Esophagus squamous epithelium (tissue), 5 donors: ENCODE results near the gene ELP2. TPM values are rescaled to one million over a fixed set of nuclear protein-coding genes. Genes with fewer than 3 reads are reported as not detected.

Source experiments
- DNase-seq: peaks from one replicate; lab custom pipeline; 2025; lab: John Stamatoyannopoulos, UW
- H3K27ac ChIP-seq, 4 donors: fragments of 200-600 bp; sonication (generic); one replicate each; pipeline ENCODE4 v1.5.1; 2016 to 2019; ENCODE audit warnings: mild to moderate bottlenecking in 1 of 4
- H3K27me3 ChIP-seq, 4 donors: fragments of 200-600 bp; sonication (generic); 1 replicate in 3 of 4; 2 replicates in 1 of 4; pipeline versions ENCODE4 v1.5.1 to v1.6.0; 2017 to 2021; ENCODE audit warnings: antibody characterized with exemption in 1 of 4
- H3K36me3 ChIP-seq, 3 donors: fragments of 200-600 bp; sonication (generic); one replicate each; pipeline ENCODE4 v1.5.1; 2016 to 2019
- H3K4me1 ChIP-seq, 3 donors: fragments of 200-600 bp; sonication (generic); one replicate each; pipeline ENCODE4 v1.5.1; 2017 to 2019
- H3K4me3 ChIP-seq, 4 donors: fragments of 200-600 bp; sonication (generic); 1 replicate in 3 of 4; 2 replicates in 1 of 4; pipeline ENCODE4 v1.5.1; 2016 to 2019; ENCODE audit warnings: mild to moderate bottlenecking in 2 of 4, moderate library complexity in 1 of 4
- H3K9me3 ChIP-seq, 3 donors: fragments of 200-600 bp; sonication (generic); one replicate each; pipeline ENCODE4 v1.5.1; 2016 to 2019
- POLR2A ChIP-seq, 4 donors: fragments of 450-650 bp; IDR thresholded peaks; one replicate each; pipeline ENCODE4 v1.6.1; 2017; ENCODE audit warnings: antibody characterized with exemption in 4 of 4, mild to moderate bottlenecking in 4 of 4, moderate library complexity in 3 of 4
- WGBS, 2 donors: methylation state at CpG; one replicate each; pipeline ENCODE4 v1.1.5; 2018; 5-methylcytosine and 5-hydroxymethylcytosine counted together
- intact Hi-C: fragments of 100-400 bp; cut with DNase I; formaldehyde crosslinking; loops from one replicate; pipeline ENCODE4 v1.15.0; 2022
- total RNA-seq, 4 donors: library from RNA; depleted of rRNA; stranded (reverse); fragments of >200 nt; gene quantifications; one replicate each; pipeline ENCODE4 v1.1.0, GENCODE V29; 2016
- TF ChIP-seq, protein P1 (sequence below), 6 experiments: fragments of 450-650 bp in 4 of 6; fragments of 200-600 bp in 2 of 6; sonication (generic) in 2 of 6; IDR thresholded peaks; one replicate each; pipeline ENCODE4 v1.5.1; 2016 to 2019; ENCODE audit warnings: antibody characterized with exemption in 6 of 6, mild to moderate bottlenecking in 4 of 6, moderate library complexity in 4 of 6
- donor health status: DM: yes; HTN: yes; CAD: no.

Gene ELP2
- total RNA-seq, 4 donors from 2014 or later, result 13.0 to 61.0 (median 28.0) TPM

DNA sequence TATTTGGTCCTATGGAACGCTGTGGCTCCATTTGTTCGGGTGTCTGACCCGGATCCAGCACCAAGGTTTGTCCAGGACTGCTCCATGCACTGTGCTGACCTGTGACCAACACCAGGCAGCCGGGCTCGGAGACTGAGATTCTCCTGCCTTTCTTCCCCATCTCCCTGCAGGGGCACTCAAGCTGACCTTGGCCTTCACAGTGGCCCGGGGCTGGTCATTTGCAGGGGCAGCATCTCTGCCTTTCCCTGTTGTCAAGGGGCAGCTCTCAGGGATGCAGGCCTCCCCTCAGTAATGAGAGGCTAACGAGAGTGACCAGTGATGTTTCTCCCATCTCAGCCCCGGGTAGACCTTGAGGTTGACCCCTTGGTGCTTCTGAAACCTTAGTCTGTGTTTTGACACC lies 85.1 kb downstream of the ELP2 start:
- Histone ChIP-seq H3K4me1 (peaks cover 0 to 5% (median 2%) of the 10 kb centered on the region in 3 donors), H3K36me3 (peaks cover 0 to 33% (median 0%) of the 10 kb centered on the region in 3 donors), H3K27me3 (no peaks in the 10 kb centered on the region), H3K9me3 (no peaks in the 10 kb centered on the region), H3K4me3 (no peak overlapping the region), H3K27ac (no peak overlapping the region)
- no peak for DNase-seq
- intact Hi-C loops, result no loop called here
- no peak for TF ChIP-seq POLR2A (IDR thresholded peaks at IDR 0.05)
- TF ChIP-seq, protein P1, sequence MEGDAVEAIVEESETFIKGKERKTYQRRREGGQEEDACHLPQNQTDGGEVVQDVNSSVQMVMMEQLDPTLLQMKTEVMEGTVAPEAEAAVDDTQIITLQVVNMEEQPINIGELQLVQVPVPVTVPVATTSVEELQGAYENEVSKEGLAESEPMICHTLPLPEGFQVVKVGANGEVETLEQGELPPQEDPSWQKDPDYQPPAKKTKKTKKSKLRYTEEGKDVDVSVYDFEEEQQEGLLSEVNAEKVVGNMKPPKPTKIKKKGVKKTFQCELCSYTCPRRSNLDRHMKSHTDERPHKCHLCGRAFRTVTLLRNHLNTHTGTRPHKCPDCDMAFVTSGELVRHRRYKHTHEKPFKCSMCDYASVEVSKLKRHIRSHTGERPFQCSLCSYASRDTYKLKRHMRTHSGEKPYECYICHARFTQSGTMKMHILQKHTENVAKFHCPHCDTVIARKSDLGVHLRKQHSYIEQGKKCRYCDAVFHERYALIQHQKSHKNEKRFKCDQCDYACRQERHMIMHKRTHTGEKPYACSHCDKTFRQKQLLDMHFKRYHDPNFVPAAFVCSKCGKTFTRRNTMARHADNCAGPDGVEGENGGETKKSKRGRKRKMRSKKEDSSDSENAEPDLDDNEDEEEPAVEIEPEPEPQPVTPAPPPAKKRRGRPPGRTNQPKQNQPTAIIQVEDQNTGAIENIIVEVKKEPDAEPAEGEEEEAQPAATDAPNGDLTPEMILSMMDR (IDR thresholded peaks at IDR 0.05), result no peak
- WGBS, 2 donors, result 81 to 85% methylated on average over 5 to 8 of the region's 8 CpGs

GRCh38 chr18:36215577-36215976 lies 85.9 kb downstream of the ELP2 start:
- peaks cover 0 to 5% (median 2%) of the 10 kb centered on the region in 3 donors for H3K4me1 ChIP-seq
- DNase-seq, result no peak
- H3K9me3 ChIP-seq, result no peaks in the 10 kb centered on the region
- TF ChIP-seq, protein P1 (IDR thresholded peaks at IDR 0.05), result no peak
- no peak for TF ChIP-seq POLR2A (IDR thresholded peaks at IDR 0.05)
- H3K27me3 ChIP-seq, result no peaks in the 10 kb centered on the region
- intact Hi-C loops, result no loop called here
- H3K4me3 ChIP-seq, result no peak overlapping the region
- peaks cover 0 to 33% (median 0%) of the 10 kb centered on the region in 3 donors for H3K36me3 ChIP-seq
- 80 to 83% methylated on average over 6 to 7 of the region's 9 CpGs for WGBS, 2 donors
- H3K27ac ChIP-seq, result no peak overlapping the region

- intact Hi-C loops, result no loop called here
- Histone ChIP-seq H3K4me1 (peaks cover 0 to 5% (median 0%) of the 10 kb centered on the region in 3 donors), H3K36me3 (peaks cover 0 to 27% (median 0%) of the 10 kb centered on the region in 3 donors), H3K9me3 (no peaks in the 10 kb centered on the region), H3K27me3 (no peaks in the 10 kb centered on the region), H3K4me3 (no peak overlapping the region), H3K27ac (no peak overlapping the region)
- 75 to 76% methylated on average over 3 of the region's 3 CpGs for WGBS, 2 donors
- DNase-seq, result no peak
- no peak for TF ChIP-seq POLR2A (IDR thresholded peaks at IDR 0.05)
- TF ChIP-seq, protein P1 (IDR thresholded peaks at IDR 0.05), result no peak
These were observed 87.6 kb downstream of the ELP2 start for GRCh38 chr18:36217348-36217747.

DNA sequence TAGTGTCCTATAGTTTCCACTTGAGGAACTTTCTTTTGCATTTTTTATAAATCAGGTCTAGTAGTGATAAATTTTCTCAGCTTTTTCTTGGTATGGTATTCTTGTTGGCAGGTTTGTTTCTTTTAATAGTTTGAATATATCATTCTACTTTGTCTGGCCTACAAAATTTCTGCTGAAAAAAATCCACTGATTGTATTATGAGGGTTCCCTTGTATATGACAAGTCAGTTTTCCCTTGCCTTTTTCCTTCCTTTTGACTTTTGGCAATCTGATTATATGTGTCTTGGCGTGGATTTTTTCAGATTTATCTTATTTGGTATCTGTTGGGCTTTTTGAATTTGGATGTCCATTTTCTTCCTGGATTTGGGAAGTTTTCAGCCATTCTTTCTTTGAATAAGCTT lies 99.5 kb downstream of the ELP2 start:
- no peak for DNase-seq
- no peaks in the 10 kb centered on the region for H3K27me3 ChIP-seq
- no peak overlapping the region for H3K4me3 ChIP-seq
- H3K27ac ChIP-seq, result no peak overlapping the region
- H3K9me3 ChIP-seq, result peaks cover 0 to 29% (median 17%) of the 10 kb centered on the region in 3 donors
- H3K4me1 ChIP-seq, result no peaks in the 10 kb centered on the region
- TF ChIP-seq, protein P1 (IDR thresholded peaks at IDR 0.05), result no peak
- no peak for TF ChIP-seq POLR2A (IDR thresholded peaks at IDR 0.05)
- intact Hi-C loops, result no loop called here
- peaks cover 0 to 47% (median 0%) of the 10 kb centered on the region in 3 donors for H3K36me3 ChIP-seq
- WGBS, 2 donors, result 73 to 78% methylated on average over 1 of the region's 1 CpG

Other genes with a start within 250 kb of the ELP2 start
- 10 to 100 TPM; 30.3 to 54.1 (median 51.1) TPM for gene RPRD1A, start 62.3 kb upstream of the ELP2 start, total RNA-seq
- gene SLC39A6, start 559 bp upstream of the ELP2 start, total RNA-seq, result 10 to 100 TPM; 15.4 to 55.2 (median 43.6) TPM
- 10 to 100 TPM in 1 of 4 donors, 1 to 10 TPM in 3; 4.4 to 11.8 (median 7.0) TPM for gene MOCOS, start 57.6 kb downstream of the ELP2 start, total RNA-seq
- gene FHOD3, start 167.8 kb downstream of the ELP2 start, total RNA-seq, result 10 to 100 TPM in 1 of 4 donors, 1 to 10 TPM in 3; 3.1 to 29.6 (median 5.7) TPM